Heart right ventricle (tissue), 16 donors: ENCODE measurements around the gene ANO2. TPM values are rescaled to one million over a fixed set of nuclear protein-coding genes. Genes with fewer than 3 reads are reported as not detected.
A peak's percentile ranks its signal among the peaks of the same experiment; 100 is the strongest.

Source experiments
- ATAC-seq, 8 donors: fragments of 200-7000 bp; cut with Tn5 transposase; one replicate each; pipeline ENCODE4 v1.9.1; 2020; ENCODE audit warnings: mild to moderate bottlenecking in 8 of 8, moderate library complexity in 8 of 8, moderate number of reproducible peaks in 1 of 8
- DNase-seq, 2 donors: peaks; one replicate each; pipeline ENCODE4 v3.0.0-alpha.2; 2020
- H3K27ac ChIP-seq, 10 donors: fragments of 200-600 bp; sonication (generic) in 2 of 10; one replicate each; pipeline versions ENCODE4 v1.5.0 to v1.8.0; 2020 to 2022; ENCODE audit warnings: mild to moderate bottlenecking in 3 of 10
- H3K27me3 ChIP-seq, 7 donors: fragments of 200-600 bp; one replicate each; pipeline ENCODE4 v1.8.0; 2021 to 2022; ENCODE audit warnings: mild to moderate bottlenecking in 2 of 7
- H3K36me3 ChIP-seq, 9 donors: fragments of 200-600 bp; sonication (generic) in 1 of 9; one replicate each; pipeline versions ENCODE4 v1.5.0 to v1.8.0; 2020 to 2022; ENCODE audit warnings: mild to moderate bottlenecking in 2 of 9
- H3K4me1 ChIP-seq, 9 donors: fragments of 200-600 bp; sonication (generic) in 1 of 9; one replicate each; pipeline versions ENCODE4 v1.5.0 to v1.8.0; 2020 to 2022; ENCODE audit warnings: mild to moderate bottlenecking in 4 of 9
- H3K4me3 ChIP-seq, 10 donors: fragments of 200-600 bp; sonication (generic) in 2 of 10; one replicate each; pipeline versions ENCODE4 v1.5.0 to v1.8.0; 2020 to 2022; ENCODE audit warnings: mild to moderate bottlenecking in 7 of 10, moderate library complexity in 2 of 10
- H3K9me3 ChIP-seq, 11 donors: fragments of 200-600 bp in 10 of 11; sonication (generic) in 2 of 11; one replicate each; pipeline versions ENCODE4 v1.5.0 to v1.8.0; 2013 to 2022; ENCODE audit warnings: mild to moderate bottlenecking in 2 of 11, control low read depth in 1 of 11, moderate library complexity in 1 of 11
- WGBS, 2 donors: extraction: QIAGEN DNeasy Blood & Tissue Kit; methylation state at CpG; one replicate each; pipeline ENCODE4 v1.1.7; 2013; ENCODE audit warnings: inconsistent platforms in 1 of 2; 5-methylcytosine and 5-hydroxymethylcytosine counted together
- intact Hi-C, 10 donors: fragments of 100-400 bp; cut with DNase I; formaldehyde crosslinking; loops; one replicate each; pipeline versions ENCODE4 v1.11.1 to v1.14.2; 2022
- polyA plus RNA-seq, 2 donors: library from polyadenylated mRNA; stranded (reverse); fragments of 200-250 nt; gene quantifications; one replicate each; pipeline ENCODE4 v1.2.3, GENCODE V29; 2013
- total RNA-seq, 10 donors: library from RNA; stranded (reverse); fragmentation: NEBNext Ultra II Directional in 3 of 10; extraction: Animal tissue kit (Norgen Biotek cat#: 25700) in 3 of 10; gene quantifications; one replicate each; pipeline versions ENCODE4 v1.2.1 to v1.2.4, GENCODE V29; 2021 to 2023
- TF ChIP-seq, protein P1 (sequence below), 9 donors: fragments of 200-600 bp; sonication (generic) in 2 of 9; IDR thresholded peaks; one replicate each; pipeline versions ENCODE4 v1.5.0 to v1.8.0; 2021 to 2022; ENCODE audit warnings: antibody characterized with exemption in 9 of 9, mild to moderate bottlenecking in 5 of 9, moderate library complexity in 1 of 9
- donor health status: Arrhythmogenic right ventricular cardiomyopathy.
- donor health status: ischemic (EF 13 %, LVEDD 7.1; RV severe dilation, severe dysfunction).
- donor health status: healthy with polysubstance abuse.
- donor health status: DM: no; HTN: yes; CAD: no.
- donor health status: DM: no; HTN: no; CAD: no.
- donor health status: ischemic (EF 25% LVEDD 6.9; RV normal size, moderate dysfunction).
- donor health status: ischemic (EF 25% LVEDD 5.7; RV mildly dilated, moderate dysfunction).
- donor health status: healthy.
- donor health status: DM: yes; HTN: yes; CAD: no.
- donor health status: Ischemic cardiomyopathy.
- donor health status: ischemic (EF 35%, LVEDD 5.7; RV mildly dilated, moderate dysfunction).
- donor health status: nonischemic (EF 11% LVEDD 7.7; RV severe dilation, severe dysfunction).
- donor health status: DM: yes; HTN: yes; CAD: no.
- donor health status: PGD.
- donor health status: ischemic (EF 29% LVEDD 5.4; RV normal size, mild dysfunction).
- donor health status: nonischemic (EF 23%, LVEDD 6.1; RV moderate dilation, normal function).

ANO2 gene
- total and polyA plus RNA-seq, 12 donors = 4.0 to 15.2 (median 12.0) TPM

DNA sequence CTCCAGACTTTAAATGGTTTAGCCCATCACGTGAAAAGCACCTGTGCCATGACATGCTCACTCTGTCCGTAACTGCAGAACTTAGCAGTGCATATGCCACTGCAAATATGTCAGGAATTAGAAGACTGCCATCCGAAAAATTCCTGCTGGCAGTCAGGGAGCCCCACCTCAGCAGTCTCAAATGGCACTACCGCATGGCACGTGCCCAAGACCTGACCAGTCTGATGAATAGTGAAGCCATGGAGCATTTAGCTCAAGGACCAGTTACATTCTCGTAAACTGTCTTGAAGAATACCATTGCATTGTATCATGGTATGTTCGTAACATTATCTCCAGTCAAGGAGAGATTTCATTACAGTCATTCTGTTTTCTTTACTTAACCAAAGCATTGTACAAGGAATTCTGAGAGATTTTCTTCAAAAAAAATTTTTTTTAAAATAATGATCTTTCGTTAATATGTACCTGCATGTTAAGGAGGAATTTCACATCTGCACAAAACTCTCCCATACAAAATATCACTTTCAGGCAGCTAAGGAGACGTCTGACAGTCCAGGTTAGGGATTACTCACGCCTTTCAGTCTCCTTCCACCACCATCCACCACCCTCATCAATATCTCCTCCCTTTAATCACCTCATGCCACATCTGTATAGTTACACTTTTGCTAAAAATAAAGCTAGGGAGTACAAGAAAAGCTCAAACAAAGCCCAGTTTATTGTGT is 138.5 kb downstream of the ANO2 start:
- 74 to 78% methylated on average over 10 of the region's 10 CpGs for WGBS, 2 donors
- ATAC-seq (no peak), DNase-seq (no peak)
- Histone ChIP-seq H3K27ac (no peak overlapping the region), H3K9me3 (no peaks in the 10 kb centered on the region), H3K4me1 (no peaks in the 10 kb centered on the region), H3K27me3 (peaks cover 0 to 18% (median 0%) of the 10 kb centered on the region in 7 donors), H3K36me3 (peaks cover 0 to 59% (median 0%) of the 10 kb centered on the region in 9 donors), H3K4me3 (no peak overlapping the region)
- TF ChIP-seq, protein P1, sequence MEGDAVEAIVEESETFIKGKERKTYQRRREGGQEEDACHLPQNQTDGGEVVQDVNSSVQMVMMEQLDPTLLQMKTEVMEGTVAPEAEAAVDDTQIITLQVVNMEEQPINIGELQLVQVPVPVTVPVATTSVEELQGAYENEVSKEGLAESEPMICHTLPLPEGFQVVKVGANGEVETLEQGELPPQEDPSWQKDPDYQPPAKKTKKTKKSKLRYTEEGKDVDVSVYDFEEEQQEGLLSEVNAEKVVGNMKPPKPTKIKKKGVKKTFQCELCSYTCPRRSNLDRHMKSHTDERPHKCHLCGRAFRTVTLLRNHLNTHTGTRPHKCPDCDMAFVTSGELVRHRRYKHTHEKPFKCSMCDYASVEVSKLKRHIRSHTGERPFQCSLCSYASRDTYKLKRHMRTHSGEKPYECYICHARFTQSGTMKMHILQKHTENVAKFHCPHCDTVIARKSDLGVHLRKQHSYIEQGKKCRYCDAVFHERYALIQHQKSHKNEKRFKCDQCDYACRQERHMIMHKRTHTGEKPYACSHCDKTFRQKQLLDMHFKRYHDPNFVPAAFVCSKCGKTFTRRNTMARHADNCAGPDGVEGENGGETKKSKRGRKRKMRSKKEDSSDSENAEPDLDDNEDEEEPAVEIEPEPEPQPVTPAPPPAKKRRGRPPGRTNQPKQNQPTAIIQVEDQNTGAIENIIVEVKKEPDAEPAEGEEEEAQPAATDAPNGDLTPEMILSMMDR (IDR thresholded peaks at IDR 0.05) = no peak
- intact Hi-C loops = no loop called here

GRCh38 chr12:5803532-5803931 is 141.5 kb downstream of the ANO2 start:
- H3K4me3 ChIP-seq = no peak overlapping the region
- H3K9me3 ChIP-seq = no peaks in the 10 kb centered on the region
- no peak overlapping the region for H3K27ac ChIP-seq
- TF ChIP-seq, protein P1 (IDR thresholded peaks at IDR 0.05) = no peak
- peaks cover 0 to 14% (median 0%) of the 10 kb centered on the region in 7 donors for H3K27me3 ChIP-seq
- intact Hi-C loops = no loop called here
- H3K36me3 ChIP-seq = peaks cover 0 to 77% (median 0%) of the 10 kb centered on the region in 9 donors
- DNase-seq (no peak), ATAC-seq (no peak)
- WGBS, 2 donors = 72 to 82% methylated on average over 7 of the region's 7 CpGs
- H3K4me1 ChIP-seq = no peaks in the 10 kb centered on the region

GRCh38 chr12:5798242-5799015 is 146.6 kb downstream of the ANO2 start:
- peaks cover 0 to 2% (median 0%) of the 10 kb centered on the region in 7 donors for H3K27me3 ChIP-seq
- H3K4me3 ChIP-seq = no peak overlapping the region
- TF ChIP-seq, protein P1 (IDR thresholded peaks at IDR 0.05) = no peak
- 84 to 85% methylated on average over 12 of the region's 12 CpGs for WGBS, 2 donors
- no peaks in the 10 kb centered on the region for H3K9me3 ChIP-seq
- H3K36me3 ChIP-seq = peaks cover 0 to 48% (median 0%) of the 10 kb centered on the region in 9 donors
- H3K27ac ChIP-seq = no peak overlapping the region
- peaks cover 0 to 4% (median 0%) of the 10 kb centered on the region in 9 donors for H3K4me1 ChIP-seq
- no peak for ATAC-seq
- intact Hi-C loops = loop anchor here in 7 of 10 donors (5.0 to 10.0 kb wide), 3 partner anchors 54 to 374 kb away; no protein-coding TSS in a partner anchor
- no peak for DNase-seq

DNA sequence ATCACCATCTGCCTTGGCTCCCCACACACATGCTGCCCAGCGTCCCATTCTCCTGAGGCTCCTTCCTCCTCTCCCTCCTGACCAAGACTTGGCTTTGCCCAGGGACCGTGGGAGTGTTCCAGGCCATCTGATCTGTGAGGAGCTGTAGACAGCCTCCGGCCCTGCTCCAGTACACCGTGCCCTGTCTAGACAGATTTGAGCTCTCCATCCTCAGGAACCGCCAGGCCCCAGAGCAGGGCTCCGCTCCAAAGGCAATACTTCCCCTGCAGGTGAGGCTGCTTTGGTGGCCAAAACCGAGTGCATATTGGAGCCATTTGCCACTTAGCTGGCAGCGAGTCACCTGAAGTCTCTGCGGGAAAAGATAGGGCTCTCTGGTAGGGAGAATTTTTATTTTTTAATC is 147.4 kb downstream of the ANO2 start:
- TF ChIP-seq, protein P1 (IDR thresholded peaks at IDR 0.05) = no peak
- no peak overlapping the region for H3K4me3 ChIP-seq
- no peak overlapping the region for H3K27ac ChIP-seq
- WGBS, 2 donors = 89 to 91% methylated on average over 9 of the region's 9 CpGs
- H3K9me3 ChIP-seq = no peaks in the 10 kb centered on the region
- DNase-seq (no peak), ATAC-seq (peak in 1 of 8 donors; percentile 31)
- peaks cover 0 to 44% (median 0%) of the 10 kb centered on the region in 9 donors for H3K36me3 ChIP-seq
- peaks cover 0 to 4% (median 0%) of the 10 kb centered on the region in 9 donors for H3K4me1 ChIP-seq
- intact Hi-C loops = loop anchor here in 8 of 10 donors (2.0 to 10.0 kb wide), 4 partner anchors 53 to 373 kb away; no protein-coding TSS in a partner anchor
- H3K27me3 ChIP-seq = no peaks in the 10 kb centered on the region
